ENCODE data around the gene TM4SF1. TPM values are rescaled to one million over a fixed set of nuclear protein-coding genes. Genes with fewer than 3 reads are reported as not detected.

TM4SF1 gene
- total and polyA plus RNA-seq, 2 donors (not counting 1 experiment from before 2014, with no cell fraction given): not detected

DNA sequence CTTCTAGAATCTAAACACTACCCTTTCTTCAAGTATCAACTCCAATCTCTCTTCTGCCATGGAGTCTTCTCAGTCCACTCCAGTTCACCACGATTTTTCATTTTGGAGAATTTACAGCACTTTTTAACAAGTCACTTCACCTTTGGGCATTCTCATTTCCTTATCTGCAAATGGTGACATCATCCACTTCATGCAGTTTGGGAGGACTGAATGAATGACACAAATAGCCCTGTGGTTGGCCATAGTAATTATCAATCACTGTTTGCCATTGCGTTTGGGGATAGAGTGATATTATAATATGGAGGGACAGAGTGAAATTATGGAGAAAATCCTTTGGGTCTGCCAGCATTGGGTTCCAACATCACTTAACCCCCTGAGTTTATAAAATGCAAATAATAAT is 38.0 kb upstream of the TM4SF1 start:
- no peaks in the 10 kb centered on the region for H3K4me1 ChIP-seq (ENCODE audit: control insufficient read depth in 2 of 2, insufficient read depth in 2 of 2, low read length in 2 of 2)
- H3K9me3 ChIP-seq (ENCODE audit: control extremely low read depth in 1 of 3, control insufficient read depth in 2 of 3, insufficient read depth in 1 of 3, low read length in 2 of 3): no peaks in the 10 kb centered on the region
- no peak overlapping the region for H3K4me3 ChIP-seq (ENCODE audit: control extremely low read depth in 1 of 5, extremely low read depth in 1 of 5, insufficient read depth in 1 of 5, low read depth in 2 of 5, low read length in 4 of 5)
- Mint-ChIP-seq H3K9me3 (ENCODE audit: insufficient read depth) (no peaks in the 10 kb centered on the region), H3K4me3 (no peak overlapping the region), H3K27ac (no peak overlapping the region), H3K27me3 (no peaks in the 10 kb centered on the region), H3K4me1 (peaks cover 3% of the 10 kb centered on the region)
- no peak overlapping the region for H3K27ac ChIP-seq (ENCODE audit: low read length in 2 of 2)
- H3K9ac ChIP-seq (ENCODE audit: low read length): no peak overlapping the region
- H2AFZ ChIP-seq (ENCODE audit: insufficient read depth, low read depth, low read length, poor library complexity, severe bottlenecking): no peak overlapping the region
- H3K27me3 ChIP-seq (replicated peaks in 1 of 4; ENCODE audit: control extremely low read depth in 1 of 4, control insufficient read depth in 3 of 4, insufficient read depth in 4 of 4, low read length in 3 of 4): no peaks in the 10 kb centered on the region
- CTCF ChIA-PET: no interaction called here
- intact Hi-C loops (cut with micrococcal nuclease): no loop called here
- ATAC-seq (ENCODE audit: low read depth) (no peak), DNase-seq (no peak)
- no peaks in the 10 kb centered on the region for H3K36me3 ChIP-seq (replicated peaks in 1 of 2; ENCODE audit: control extremely low read depth in 1 of 2, control insufficient read depth in 1 of 2, extremely low read depth in 1 of 2, insufficient read depth in 2 of 2, low read length in 1 of 2)
- POLR2A ChIA-PET: no interaction called here
- no peak overlapping the region for H3K4me2 ChIP-seq (replicated peaks; ENCODE audit: low read depth, low read length, poor library complexity, severe bottlenecking)
- TF ChIP-seq, protein P1, sequence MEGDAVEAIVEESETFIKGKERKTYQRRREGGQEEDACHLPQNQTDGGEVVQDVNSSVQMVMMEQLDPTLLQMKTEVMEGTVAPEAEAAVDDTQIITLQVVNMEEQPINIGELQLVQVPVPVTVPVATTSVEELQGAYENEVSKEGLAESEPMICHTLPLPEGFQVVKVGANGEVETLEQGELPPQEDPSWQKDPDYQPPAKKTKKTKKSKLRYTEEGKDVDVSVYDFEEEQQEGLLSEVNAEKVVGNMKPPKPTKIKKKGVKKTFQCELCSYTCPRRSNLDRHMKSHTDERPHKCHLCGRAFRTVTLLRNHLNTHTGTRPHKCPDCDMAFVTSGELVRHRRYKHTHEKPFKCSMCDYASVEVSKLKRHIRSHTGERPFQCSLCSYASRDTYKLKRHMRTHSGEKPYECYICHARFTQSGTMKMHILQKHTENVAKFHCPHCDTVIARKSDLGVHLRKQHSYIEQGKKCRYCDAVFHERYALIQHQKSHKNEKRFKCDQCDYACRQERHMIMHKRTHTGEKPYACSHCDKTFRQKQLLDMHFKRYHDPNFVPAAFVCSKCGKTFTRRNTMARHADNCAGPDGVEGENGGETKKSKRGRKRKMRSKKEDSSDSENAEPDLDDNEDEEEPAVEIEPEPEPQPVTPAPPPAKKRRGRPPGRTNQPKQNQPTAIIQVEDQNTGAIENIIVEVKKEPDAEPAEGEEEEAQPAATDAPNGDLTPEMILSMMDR (IDR thresholded peaks at IDR 0.05): no peak
- TF ChIP-seq EZH2 (IDR thresholded peaks at IDR 0.05; ENCODE audit: borderline replicate concordance, insufficient read depth, low read depth, low read length, poor library complexity, severe bottlenecking): no peak
- 86% methylated on average over 1 of the region's 2 CpGs for WGBS (ENCODE audit: insufficient coverage)
- H4K20me1 ChIP-seq (ENCODE audit: control insufficient read depth, insufficient read depth, low read length, poor library complexity, severe bottlenecking): no peaks in the 10 kb centered on the region
- H3K79me2 ChIP-seq (ENCODE audit: control insufficient read depth, insufficient read depth, low read length): no peaks in the 10 kb centered on the region

DNA sequence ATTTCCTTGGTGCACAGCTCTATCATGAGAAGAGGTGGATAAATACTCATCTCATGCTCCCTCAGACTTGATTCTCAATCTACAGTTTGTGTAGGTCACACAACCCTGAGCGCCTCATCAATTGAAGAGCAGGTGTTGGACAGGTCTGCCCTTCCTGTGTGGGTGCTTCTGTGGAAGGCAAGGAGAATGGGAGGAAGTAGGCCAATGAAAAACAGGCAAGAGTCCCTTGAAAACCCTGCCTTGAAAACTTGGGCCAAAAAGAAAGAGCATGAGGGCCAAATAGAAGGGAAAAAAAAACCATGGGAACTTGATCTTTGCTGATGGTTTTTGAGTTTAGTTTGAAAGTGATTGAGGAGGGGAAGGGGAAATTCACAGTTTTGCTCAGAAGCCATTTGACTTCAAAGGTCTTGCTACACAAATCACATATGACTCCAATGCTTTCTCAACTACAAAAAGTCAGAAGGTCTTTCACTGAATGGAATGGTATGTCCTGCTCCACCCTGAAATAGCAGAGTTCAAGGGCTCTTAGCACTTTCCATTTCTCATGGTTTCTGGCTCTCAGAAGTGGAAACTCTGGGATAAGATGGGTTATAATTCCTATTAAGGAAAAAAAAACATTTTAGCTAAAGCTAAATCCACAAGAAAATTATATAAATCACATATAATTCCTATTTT is 37.2 kb upstream of the TM4SF1 start:
- WGBS (ENCODE audit: insufficient coverage): 100% methylated on average over 1 of the region's 1 CpG
- ATAC-seq (ENCODE audit: low read depth) (no peak), DNase-seq (no peak)
- Histone ChIP-seq H3K9ac (ENCODE audit: low read length) (no peak overlapping the region), H3K4me3 (ENCODE audit: control extremely low read depth in 1 of 5, extremely low read depth in 1 of 5, insufficient read depth in 1 of 5, low read depth in 2 of 5, low read length in 4 of 5) (no peak overlapping the region), H3K4me1 (ENCODE audit: control insufficient read depth in 2 of 2, insufficient read depth in 2 of 2, low read length in 2 of 2) (no peaks in the 10 kb centered on the region), H3K9me3 (ENCODE audit: control extremely low read depth in 1 of 3, control insufficient read depth in 2 of 3, insufficient read depth in 1 of 3, low read length in 2 of 3) (no peaks in the 10 kb centered on the region), H3K36me3 (replicated peaks in 1 of 2; ENCODE audit: control extremely low read depth in 1 of 2, control insufficient read depth in 1 of 2, extremely low read depth in 1 of 2, insufficient read depth in 2 of 2, low read length in 1 of 2) (no peaks in the 10 kb centered on the region), H3K79me2 (ENCODE audit: control insufficient read depth, insufficient read depth, low read length) (no peaks in the 10 kb centered on the region), H4K20me1 (ENCODE audit: control insufficient read depth, insufficient read depth, low read length, poor library complexity, severe bottlenecking) (no peaks in the 10 kb centered on the region), H3K27me3 (replicated peaks in 1 of 4; ENCODE audit: control extremely low read depth in 1 of 4, control insufficient read depth in 3 of 4, insufficient read depth in 4 of 4, low read length in 3 of 4) (no peaks in the 10 kb centered on the region), H3K27ac (ENCODE audit: low read length in 2 of 2) (no peak overlapping the region), H3K4me2 (replicated peaks; ENCODE audit: low read depth, low read length, poor library complexity, severe bottlenecking) (no peak overlapping the region), H2AFZ (ENCODE audit: insufficient read depth, low read depth, low read length, poor library complexity, severe bottlenecking) (no peak overlapping the region)
- ChIA-PET CTCF (no interaction called here), POLR2A (no interaction called here)
- TF ChIP-seq EZH2 (IDR thresholded peaks at IDR 0.05; ENCODE audit: borderline replicate concordance, insufficient read depth, low read depth, low read length, poor library complexity, severe bottlenecking): no peak
- TF ChIP-seq, protein P1 (IDR thresholded peaks at IDR 0.05): no peak
- intact Hi-C loops (cut with micrococcal nuclease): no loop called here
- H3K4me3 Mint-ChIP-seq: no peak overlapping the region
- no peaks in the 10 kb centered on the region for H3K9me3 Mint-ChIP-seq (ENCODE audit: insufficient read depth)
- H3K27me3 Mint-ChIP-seq: no peaks in the 10 kb centered on the region
- no peak overlapping the region for H3K27ac Mint-ChIP-seq
- H3K4me1 Mint-ChIP-seq: peaks cover 3% of the 10 kb centered on the region

All from B cell (primary cell).